PC-9 (cell line): ENCODE results near the gene WNK1. TPM values are rescaled to one million over a fixed set of nuclear protein-coding genes. Genes with fewer than 3 reads are reported as not detected.

ENCODE experiments used
- BruUV-seq: library from RNA; stranded (reverse); fragments of 400-500 nt; replicated peaks from 2 replicates; lab custom pipeline; 2021; lab: Mats Ljungman, UMichigan
- CTCF ChIA-PET: fragments of 300-600 bp; sonication (Branson Sonifier 250); formaldehyde crosslinking; loops from one replicate; lab custom pipeline; 2022; ENCODE audit warnings: antibody characterized with exemption; lab: Charles Lee
- POLR2A ChIA-PET: fragments of 300-600 bp; sonication (Branson Sonifier 250); formaldehyde crosslinking; loops from one replicate; lab custom pipeline; 2022; ENCODE audit warnings: antibody characterized with exemption; ENCODE audit not compliant: unreplicated experiment; lab: Charles Lee
- DNase-seq, 2 experiments: peaks; one replicate each; pipeline versions ENCODE4 v3.0.0 to v3.0.0-alpha.2; 2015 to 2022; ENCODE audit warnings: mixed read lengths in 1 of 2
- H2AFZ ChIP-seq: fragments of 200-600 bp; sonication (generic); 2 replicates; pipeline ENCODE4 v1.8.1; 2017; ENCODE audit warnings: antibody characterized with exemption
- H3F3A ChIP-seq: fragments of 200-600 bp; sonication (generic); 2 replicates; pipeline ENCODE4 v1.8.1; 2017; ENCODE audit warnings: antibody characterized with exemption, mild to moderate bottlenecking, low read depth; ENCODE audit not compliant: insufficient read depth
- H3K27ac ChIP-seq: fragments of 200-600 bp; sonication (generic); 2 replicates; pipeline ENCODE4 v1.6.1; 2016; ENCODE audit warnings: mixed run types
- H3K27me3 ChIP-seq: fragments of 200-600 bp; sonication (generic); 2 replicates; pipeline ENCODE4 v1.6.1; 2016; ENCODE audit warnings: low read depth, mixed run types; ENCODE audit not compliant: insufficient read depth
- H3K36me3 ChIP-seq: fragments of 200-600 bp; sonication (generic); 2 replicates; pipeline ENCODE4 v1.6.1; 2016; ENCODE audit warnings: low read depth, mixed run types
- H3K4me1 ChIP-seq: fragments of 200-600 bp; sonication (generic); replicated peaks from 2 replicates; pipeline ENCODE4 v1.6.1; 2016; ENCODE audit warnings: mixed run types; ENCODE audit not compliant: insufficient read depth
- H3K4me2 ChIP-seq: fragments of 200-600 bp; sonication (generic); 2 replicates; pipeline ENCODE4 v1.6.1; 2017; ENCODE audit warnings: mixed run types
- H3K4me3 ChIP-seq: fragments of 200-600 bp; sonication (generic); 2 replicates; pipeline ENCODE4 v1.6.1; 2016; ENCODE audit warnings: mixed run types
- H3K79me2 ChIP-seq: fragments of 200-600 bp; sonication (generic); 2 replicates; pipeline ENCODE4 v1.6.1; 2017; ENCODE audit warnings: low read depth, mixed run types
- H3K9me2 ChIP-seq: fragments of 200-600 bp; sonication (generic); 2 replicates; pipeline ENCODE4 v1.8.1; 2017; ENCODE audit warnings: mild to moderate bottlenecking; ENCODE audit not compliant: insufficient read depth
- H3K9me3 ChIP-seq: fragments of 200-600 bp; sonication (generic); 2 replicates; pipeline ENCODE4 v1.8.1; 2016; ENCODE audit warnings: low read depth; ENCODE audit not compliant: insufficient read depth
- H4K20me1 ChIP-seq: fragments of 200-600 bp; sonication (generic); 2 replicates; pipeline ENCODE4 v1.8.1; 2017; ENCODE audit not compliant: insufficient read depth
- EZH2 ChIP-seq: fragments of 200-600 bp; sonication (generic); IDR thresholded peaks from 2 replicates; pipeline ENCODE4 v1.8.0; 2017; ENCODE audit warnings: antibody characterized with exemption, low read depth
- intact Hi-C: fragments of 100-400 bp; cut with micrococcal nuclease; formaldehyde crosslinking; loops from one replicate; pipeline ENCODE4 v1.10.0; 2022; ENCODE audit not compliant: unreplicated experiment
- total RNA-seq: library from RNA; stranded (reverse); gene quantifications from 2 replicates; pipeline ENCODE4 v1.2.3, GENCODE V29; 2021
- TF ChIP-seq, protein P1 (sequence below): fragments of 200-600 bp; sonication (generic); conservative IDR thresholded peaks from 2 replicates; pipeline ENCODE4 v1.6.1; 2017; ENCODE audit warnings: mixed run types, antibody characterized with exemption, mild to moderate bottlenecking, moderate library complexity

WNK1 gene
- total RNA-seq, 1 experiment from 2014 or later, result 142 TPM

DNA sequence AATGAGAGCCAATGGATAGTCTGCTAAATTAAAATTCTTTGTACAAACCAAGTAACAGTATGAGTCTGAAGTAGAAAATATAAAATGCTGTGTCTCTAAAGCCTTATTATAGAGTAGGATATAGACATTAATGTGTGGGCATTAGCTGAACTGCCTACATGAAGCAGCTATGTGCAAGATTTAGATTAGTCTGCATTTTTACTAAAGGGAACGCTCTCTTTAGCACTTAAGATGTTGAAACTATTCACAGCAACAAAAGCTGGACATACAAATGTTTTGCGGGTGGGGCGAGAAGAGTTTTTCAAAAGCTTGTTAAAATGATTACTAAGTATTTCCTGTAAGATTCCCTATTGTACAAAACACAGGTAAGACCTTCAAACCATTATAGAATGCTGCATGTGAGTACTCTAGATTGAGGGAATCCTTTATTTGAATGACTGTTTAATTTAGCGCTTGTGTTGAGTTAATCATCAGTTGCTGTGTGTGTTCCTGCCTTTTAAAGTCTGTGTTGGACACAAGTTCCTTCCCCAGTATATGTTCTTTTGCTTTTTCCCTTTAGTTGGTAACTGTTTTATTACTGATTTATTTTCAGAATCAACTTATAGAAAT is 110.0 kb downstream of the WNK1 start:
- BruUV-seq, result no TSS peak
- Histone ChIP-seq H3K79me2 (no peaks in the 10 kb centered on the region), H3F3A (no peaks in the 10 kb centered on the region), H3K9me2 (no peaks in the 10 kb centered on the region), H4K20me1 (no peaks in the 10 kb centered on the region), H2AFZ (no peak overlapping the region), H3K9me3 (no peaks in the 10 kb centered on the region), H3K4me2 (no peak overlapping the region), H3K27ac (no peak overlapping the region; the same call in 1 of the 2 replicates), H3K4me3 (no peak overlapping the region), H3K27me3 (no peaks in the 10 kb centered on the region), H3K36me3 (peaks cover 31% of the 10 kb centered on the region), H3K4me1 (no peaks in the 10 kb centered on the region)
- no peak for DNase-seq
- TF ChIP-seq, protein P1, sequence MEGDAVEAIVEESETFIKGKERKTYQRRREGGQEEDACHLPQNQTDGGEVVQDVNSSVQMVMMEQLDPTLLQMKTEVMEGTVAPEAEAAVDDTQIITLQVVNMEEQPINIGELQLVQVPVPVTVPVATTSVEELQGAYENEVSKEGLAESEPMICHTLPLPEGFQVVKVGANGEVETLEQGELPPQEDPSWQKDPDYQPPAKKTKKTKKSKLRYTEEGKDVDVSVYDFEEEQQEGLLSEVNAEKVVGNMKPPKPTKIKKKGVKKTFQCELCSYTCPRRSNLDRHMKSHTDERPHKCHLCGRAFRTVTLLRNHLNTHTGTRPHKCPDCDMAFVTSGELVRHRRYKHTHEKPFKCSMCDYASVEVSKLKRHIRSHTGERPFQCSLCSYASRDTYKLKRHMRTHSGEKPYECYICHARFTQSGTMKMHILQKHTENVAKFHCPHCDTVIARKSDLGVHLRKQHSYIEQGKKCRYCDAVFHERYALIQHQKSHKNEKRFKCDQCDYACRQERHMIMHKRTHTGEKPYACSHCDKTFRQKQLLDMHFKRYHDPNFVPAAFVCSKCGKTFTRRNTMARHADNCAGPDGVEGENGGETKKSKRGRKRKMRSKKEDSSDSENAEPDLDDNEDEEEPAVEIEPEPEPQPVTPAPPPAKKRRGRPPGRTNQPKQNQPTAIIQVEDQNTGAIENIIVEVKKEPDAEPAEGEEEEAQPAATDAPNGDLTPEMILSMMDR, result no peak
- ChIA-PET CTCF (no interaction called here), POLR2A (no interaction called here)
- intact Hi-C loops, result no loop called here

DNA sequence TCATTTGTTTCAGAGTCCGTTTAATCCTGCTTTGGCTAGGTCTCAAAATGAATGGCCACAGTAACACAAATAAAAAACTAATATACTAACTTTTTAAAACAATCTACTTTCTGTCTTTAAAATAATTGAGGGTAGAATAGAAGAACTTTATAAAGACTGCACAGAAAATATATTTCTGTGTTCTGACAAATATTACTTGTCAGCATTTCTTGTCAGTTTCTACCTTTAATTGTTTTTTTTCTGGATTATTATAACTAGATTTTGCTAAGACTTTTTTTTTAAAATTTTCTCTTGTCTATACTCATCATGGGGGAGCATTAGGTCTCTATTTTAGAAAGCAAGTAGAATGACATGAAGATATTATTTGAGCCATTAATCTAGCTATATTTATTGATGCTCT is 110.9 kb downstream of the WNK1 start:
- BruUV-seq, result no TSS peak
- intact Hi-C loops, result no loop called here
- POLR2A ChIA-PET, result interaction anchor here (0.6 kb wide), 1 partner anchor 8 kb away, joined by 5 read pairs; no protein-coding TSS in a partner anchor
- H3K9me2 ChIP-seq, result no peaks in the 10 kb centered on the region
- TF ChIP-seq EZH2, result no peak
- TF ChIP-seq, protein P1, result no peak
- no peak overlapping the region for H3K4me2 ChIP-seq
- no peaks in the 10 kb centered on the region for H3K9me3 ChIP-seq
- H3K27me3 ChIP-seq, result no peaks in the 10 kb centered on the region
- no peaks in the 10 kb centered on the region for H3K79me2 ChIP-seq
- no peaks in the 10 kb centered on the region for H4K20me1 ChIP-seq
- no peaks in the 10 kb centered on the region for H3F3A ChIP-seq
- no peak for DNase-seq
- CTCF ChIA-PET, result no interaction called here
- H3K4me1 ChIP-seq, result no peaks in the 10 kb centered on the region
- H2AFZ ChIP-seq, result no peak overlapping the region
- no peak overlapping the region; the same call in 1 of the 2 replicates for H3K27ac ChIP-seq
- peaks cover 30% of the 10 kb centered on the region for H3K36me3 ChIP-seq
- no peak overlapping the region for H3K4me3 ChIP-seq

DNA sequence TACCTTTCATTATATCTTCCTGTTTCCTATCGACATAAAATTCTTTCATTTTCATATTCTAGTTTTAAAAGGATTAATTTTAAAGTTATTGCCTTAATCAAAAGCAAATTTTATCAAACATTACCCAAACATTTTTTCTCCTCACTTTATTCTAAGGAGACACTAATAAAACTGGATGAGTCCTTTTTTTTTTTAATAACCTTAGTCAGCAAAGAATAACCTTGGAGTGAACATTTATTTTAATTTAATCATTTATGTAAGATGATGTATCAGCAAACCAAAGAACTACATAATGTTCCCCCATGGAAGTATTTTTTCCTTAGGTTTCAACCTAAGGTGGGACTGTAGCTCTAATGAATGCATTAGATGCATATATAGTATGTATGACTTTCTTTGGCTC is 113.2 kb downstream of the WNK1 start:
- TF ChIP-seq EZH2, result no peak
- TF ChIP-seq, protein P1, result no peak
- H3K27me3 ChIP-seq, result no peaks in the 10 kb centered on the region
- H3K4me3 ChIP-seq, result no peak overlapping the region
- BruUV-seq, result no TSS peak
- ChIA-PET CTCF (no interaction called here), POLR2A (no interaction called here)
- no peaks in the 10 kb centered on the region for H3K4me1 ChIP-seq
- H2AFZ ChIP-seq, result no peak overlapping the region
- H3K9me2 ChIP-seq, result no peaks in the 10 kb centered on the region
- H3K36me3 ChIP-seq, result peaks cover 31% of the 10 kb centered on the region
- H3K27ac ChIP-seq, result no peak overlapping the region
- H4K20me1 ChIP-seq, result no peaks in the 10 kb centered on the region
- H3K79me2 ChIP-seq, result no peaks in the 10 kb centered on the region
- no peaks in the 10 kb centered on the region for H3F3A ChIP-seq
- no peak for DNase-seq
- intact Hi-C loops, result no loop called here
- no peak overlapping the region for H3K4me2 ChIP-seq
- no peaks in the 10 kb centered on the region for H3K9me3 ChIP-seq
